AG04450 (cell line): ENCODE measurements around the gene CLNS1A. TPM values are rescaled to one million over a fixed set of nuclear protein-coding genes. Genes with fewer than 3 reads are reported as not detected.
A peak's percentile ranks its signal among the peaks of the same experiment; 100 is the strongest.
"Not testable (repeated sequence)": the region's sequence is repeated elsewhere in the genome, so short reads cannot be mapped to it uniquely, and the experiment has no call there.

Experiments used
- CTCF ChIA-PET: fragments of 300-600, 350-600 bp; formaldehyde crosslinking; extraction: SDS; loops from one replicate; lab custom pipeline; 2022; ENCODE audit warnings: antibody characterized with exemption, inconsistent platforms; lab: Charles Lee
- POLR2A ChIA-PET: fragments of 350-600 bp; formaldehyde crosslinking; extraction: SDS; loops from one replicate; lab custom pipeline; 2021; ENCODE audit warnings: antibody characterized with exemption, inconsistent platforms; lab: Yijun Ruan, JAX
- DNase-seq: peaks from one replicate; pipeline ENCODE4 v3.0.0-alpha.2; 2011; ENCODE audit warnings: low read depth, low spot score
- H3K27ac ChIP-seq: one replicate; pipeline ENCODE4 v1.5.1; 2012; ENCODE audit warnings: low read depth, low read length, control low read depth
- H3K27me3 ChIP-seq: one replicate; pipeline ENCODE4 v1.6.0; 2012; ENCODE audit warnings: low read length; ENCODE audit not compliant: control insufficient read depth, insufficient read depth
- H3K4me3 ChIP-seq: 2 replicates; pipeline ENCODE4 v1.5.1; 2011; ENCODE audit warnings: mild to moderate bottlenecking, low read depth, low read length, control low read depth
- H3K9me3 ChIP-seq: 2 replicates; pipeline ENCODE4 v1.5.1; 2012; ENCODE audit warnings: low read length; ENCODE audit not compliant: control insufficient read depth, insufficient read depth
- CTCF ChIP-seq: IDR thresholded peaks from 2 replicates; pipeline ENCODE4 v1.5.1; 2011; ENCODE audit warnings: low read depth, low read length, control low read depth, inconsistent platforms
- polyA plus RNA-seq: library from polyadenylated mRNA; depleted of rRNA; stranded (reverse); fragments of >200 nt; gene quantifications from 2 replicates; pipeline ENCODE4 v1.2.3, GENCODE V29; 2011

CLNS1A gene
- polyA plus RNA-seq, 1 experiment = 186 TPM

GRCh38 chr11:77647654-77648305 is 10.2 kb upstream of the CLNS1A start:
- CTCF ChIA-PET = interaction anchor here (1.5 kb wide), 1 partner anchor 28 kb away, joined by 3 read pairs; no protein-coding TSS in a partner anchor
- TF ChIP-seq CTCF = no peak
- no peaks in the 10 kb centered on the region for H3K9me3 ChIP-seq
- no peaks in the 10 kb centered on the region for H3K27me3 ChIP-seq
- POLR2A ChIA-PET = no interaction called here
- DNase-seq = no peak
- H3K27ac ChIP-seq = no peak overlapping the region
- H3K4me3 ChIP-seq = no peak overlapping the region

GRCh38 chr11:77644887-77645286 is 7.3 kb upstream of the CLNS1A start:
- no peak for DNase-seq
- ChIA-PET POLR2A (interaction anchor here (0.6 kb wide), 2 partner anchors 49 to 494 kb away, joined by 3 read pairs; no protein-coding TSS in a partner anchor), CTCF (no interaction called here)
- no peak for TF ChIP-seq CTCF
- H3K27me3 ChIP-seq = no peaks in the 10 kb centered on the region
- no peak overlapping the region for H3K4me3 ChIP-seq
- no peak overlapping the region for H3K27ac ChIP-seq
- peaks cover 5% of the 10 kb centered on the region; the same call in 1 of the 2 replicates for H3K9me3 ChIP-seq

GRCh38 chr11:77642228-77642627 is 4.6 kb upstream of the CLNS1A start:
- no peak overlapping the region for H3K4me3 ChIP-seq
- no peak overlapping the region for H3K27ac ChIP-seq
- TF ChIP-seq CTCF = no peak
- CTCF ChIA-PET = no interaction called here
- POLR2A ChIA-PET = no interaction called here
- peaks cover 8% of the 10 kb centered on the region for H3K9me3 ChIP-seq
- H3K27me3 ChIP-seq = no peaks in the 10 kb centered on the region
- no peak for DNase-seq

DNA sequence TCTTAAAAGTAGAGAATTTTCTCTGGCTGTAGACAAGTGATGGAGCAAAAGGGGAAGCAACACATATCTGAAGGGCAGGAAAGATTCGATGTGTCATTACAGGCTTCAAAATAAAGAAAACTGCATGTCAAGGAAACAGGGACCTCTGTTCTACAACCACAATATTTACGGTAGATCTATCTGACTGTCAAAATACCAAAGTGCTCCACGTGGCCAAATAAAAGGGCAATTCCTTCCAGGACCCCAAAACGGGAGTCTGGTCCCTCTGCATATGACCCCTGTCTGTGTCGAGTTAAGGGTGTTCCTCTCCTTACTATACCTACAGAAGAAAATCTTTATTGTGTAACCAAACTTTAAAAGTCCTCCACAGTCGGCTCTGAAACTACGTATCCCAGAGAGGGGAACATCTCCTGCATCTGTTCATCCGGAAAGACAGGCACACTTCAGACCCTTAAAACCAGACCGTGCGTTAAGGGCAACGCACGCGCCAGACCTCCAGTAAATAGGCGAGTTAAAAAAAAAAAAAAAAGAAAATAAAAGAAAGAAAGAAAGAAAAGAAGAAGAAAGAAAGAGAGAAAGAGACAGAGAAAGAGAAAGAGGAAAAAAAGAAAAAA is 756 bp downstream of the CLNS1A start:
- POLR2A ChIA-PET = no interaction called here
- Histone ChIP-seq H3K4me3 (peak overlapping the region; percentile 72), H3K27ac (peak overlapping the region; percentile 40), H3K9me3 (peaks cover 8% of the 10 kb centered on the region), H3K27me3 (no peaks in the 10 kb centered on the region)
- no peak for DNase-seq
- TF ChIP-seq CTCF = no peak
- CTCF ChIA-PET = no interaction called here

- POLR2A ChIA-PET, H3K9me3 ChIP-seq, H3K27ac ChIP-seq, H3K4me3 ChIP-seq, H3K27me3 ChIP-seq, DNase-seq: not testable (repeated sequence)
- CTCF ChIA-PET = interaction anchor here (2.1 kb wide), 1 partner anchor 14 kb away, joined by 16 read pairs; no protein-coding TSS in a partner anchor
These were observed 3.7 kb downstream of the CLNS1A start for GRCh38 chr11:77633926-77634325.
